ENCODE measurements around the gene ZFYVE28.

DNA sequence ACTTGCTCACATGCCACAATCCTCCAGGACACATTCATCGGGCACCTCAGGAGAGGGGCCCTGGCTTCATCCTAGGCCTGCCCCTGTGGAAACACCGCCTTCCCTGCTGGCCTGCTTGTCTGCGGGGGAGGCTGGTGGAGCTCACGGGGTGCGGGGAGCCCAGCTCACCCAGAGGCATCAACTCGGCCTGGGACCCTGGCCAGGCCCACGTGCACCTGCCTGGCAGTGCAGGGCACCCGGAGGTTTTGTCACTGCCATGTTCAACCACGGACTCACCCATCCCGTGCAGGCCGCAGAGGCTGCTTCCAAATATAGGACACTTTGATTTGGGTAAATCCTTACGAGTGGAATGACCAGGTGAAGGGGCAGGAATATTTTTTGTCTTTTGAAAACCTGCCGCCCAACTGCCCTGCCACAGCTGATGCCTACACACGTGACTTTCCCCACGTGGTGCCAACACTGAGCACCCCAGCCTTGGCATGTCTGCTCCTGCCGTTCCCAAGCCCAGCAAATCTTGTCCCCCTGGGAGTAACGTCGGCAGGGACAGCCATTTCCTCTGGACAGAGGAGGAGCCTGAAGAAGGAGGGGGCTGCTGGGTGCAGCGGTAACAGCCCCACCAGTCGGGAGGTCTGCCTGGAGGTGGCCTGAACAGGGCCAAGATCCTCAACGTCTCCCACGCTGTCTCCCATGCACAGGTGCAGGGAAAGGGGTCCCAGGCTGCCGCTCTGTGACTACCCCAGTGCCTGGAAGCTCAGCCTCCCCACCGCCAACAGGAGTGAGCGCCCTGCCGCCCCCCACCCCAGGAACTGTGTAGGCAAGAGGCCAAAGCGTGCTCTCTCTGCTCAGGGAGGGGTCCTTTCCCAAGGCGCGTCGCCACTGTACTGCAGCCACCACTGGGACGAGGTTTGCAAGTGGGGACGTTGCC lies 165.0 kb downstream of the ZFYVE28 start:
- TF ChIP-seq, protein P1, sequence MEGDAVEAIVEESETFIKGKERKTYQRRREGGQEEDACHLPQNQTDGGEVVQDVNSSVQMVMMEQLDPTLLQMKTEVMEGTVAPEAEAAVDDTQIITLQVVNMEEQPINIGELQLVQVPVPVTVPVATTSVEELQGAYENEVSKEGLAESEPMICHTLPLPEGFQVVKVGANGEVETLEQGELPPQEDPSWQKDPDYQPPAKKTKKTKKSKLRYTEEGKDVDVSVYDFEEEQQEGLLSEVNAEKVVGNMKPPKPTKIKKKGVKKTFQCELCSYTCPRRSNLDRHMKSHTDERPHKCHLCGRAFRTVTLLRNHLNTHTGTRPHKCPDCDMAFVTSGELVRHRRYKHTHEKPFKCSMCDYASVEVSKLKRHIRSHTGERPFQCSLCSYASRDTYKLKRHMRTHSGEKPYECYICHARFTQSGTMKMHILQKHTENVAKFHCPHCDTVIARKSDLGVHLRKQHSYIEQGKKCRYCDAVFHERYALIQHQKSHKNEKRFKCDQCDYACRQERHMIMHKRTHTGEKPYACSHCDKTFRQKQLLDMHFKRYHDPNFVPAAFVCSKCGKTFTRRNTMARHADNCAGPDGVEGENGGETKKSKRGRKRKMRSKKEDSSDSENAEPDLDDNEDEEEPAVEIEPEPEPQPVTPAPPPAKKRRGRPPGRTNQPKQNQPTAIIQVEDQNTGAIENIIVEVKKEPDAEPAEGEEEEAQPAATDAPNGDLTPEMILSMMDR (conservative IDR thresholded peaks at IDR 0.05 in 1 of 2, IDR thresholded peaks at IDR 0.05 in 1 of 2; ENCODE audit: extremely low read depth in 1 of 2, insufficient read depth in 1 of 2, low read depth in 1 of 2, low read length in 2 of 2) = no peak
- TF ChIP-seq EZH2 (IDR thresholded peaks at IDR 0.05; ENCODE audit: borderline replicate concordance, low read length) = no peak

All from mammary epithelial cell (primary cell).